Umbilical cord (tissue), 2 donors: ENCODE results near the gene FAM50B. TPM values are rescaled to one million over a fixed set of nuclear protein-coding genes. Genes with fewer than 3 reads are reported as not detected.
"Not testable (repeated sequence)": the region's sequence is repeated elsewhere in the genome, so short reads cannot be mapped to it uniquely, and the experiment has no call there.

Experiments
- DNase-seq: peaks from one replicate; pipeline ENCODE4 v3.0.0-alpha.2; 2015; ENCODE audit warnings: low spot score
- total RNA-seq: library from RNA; depleted of rRNA; stranded (reverse); fragments of >200 nt; gene quantifications from one replicate; pipeline ENCODE4 v1.2.3, GENCODE V29; 2014; ENCODE audit warnings: low replicate concordance; ENCODE audit not compliant: insufficient read depth

The FAM50B gene
- total RNA-seq, 1 donor from 2014 or later = 3.9 TPM

GRCh38 chr6:3847521-3847920 is 1.7 kb upstream of the FAM50B start:
- no peak for DNase-seq

- no peak for DNase-seq
Observed at GRCh38 chr6:3848380-3848779, 793 bp upstream of the FAM50B start.

DNA sequence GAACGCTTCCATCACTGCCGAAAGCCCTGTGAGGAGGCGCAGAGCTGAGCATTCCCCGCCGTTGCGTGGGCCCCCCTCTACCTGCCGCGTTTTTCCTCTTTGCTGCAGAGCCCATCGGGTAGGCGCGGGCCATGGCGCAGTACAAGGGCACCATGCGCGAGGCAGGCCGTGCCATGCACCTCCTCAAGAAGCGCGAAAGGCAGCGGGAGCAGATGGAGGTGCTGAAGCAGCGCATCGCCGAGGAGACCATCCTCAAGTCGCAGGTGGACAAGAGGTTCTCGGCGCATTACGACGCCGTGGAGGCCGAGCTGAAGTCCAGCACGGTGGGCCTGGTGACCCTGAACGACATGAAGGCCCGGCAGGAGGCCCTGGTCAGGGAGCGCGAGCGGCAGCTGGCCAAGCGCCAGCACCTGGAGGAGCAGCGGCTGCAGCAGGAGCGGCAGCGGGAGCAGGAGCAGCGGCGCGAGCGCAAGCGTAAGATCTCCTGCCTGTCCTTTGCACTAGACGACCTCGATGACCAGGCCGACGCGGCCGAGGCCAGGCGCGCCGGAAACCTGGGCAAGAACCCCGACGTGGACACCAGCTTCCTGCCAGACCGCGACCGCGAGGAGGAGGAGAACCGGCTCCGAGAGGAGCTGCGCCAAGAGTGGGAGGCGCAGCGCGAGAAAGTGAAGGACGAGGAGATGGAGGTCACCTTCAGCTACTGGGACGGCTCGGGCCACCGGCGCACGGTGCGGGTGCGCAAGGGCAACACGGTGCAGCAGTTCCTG is 693 bp downstream of the FAM50B start:
- DNase-seq = peak; percentile 22

DNA sequence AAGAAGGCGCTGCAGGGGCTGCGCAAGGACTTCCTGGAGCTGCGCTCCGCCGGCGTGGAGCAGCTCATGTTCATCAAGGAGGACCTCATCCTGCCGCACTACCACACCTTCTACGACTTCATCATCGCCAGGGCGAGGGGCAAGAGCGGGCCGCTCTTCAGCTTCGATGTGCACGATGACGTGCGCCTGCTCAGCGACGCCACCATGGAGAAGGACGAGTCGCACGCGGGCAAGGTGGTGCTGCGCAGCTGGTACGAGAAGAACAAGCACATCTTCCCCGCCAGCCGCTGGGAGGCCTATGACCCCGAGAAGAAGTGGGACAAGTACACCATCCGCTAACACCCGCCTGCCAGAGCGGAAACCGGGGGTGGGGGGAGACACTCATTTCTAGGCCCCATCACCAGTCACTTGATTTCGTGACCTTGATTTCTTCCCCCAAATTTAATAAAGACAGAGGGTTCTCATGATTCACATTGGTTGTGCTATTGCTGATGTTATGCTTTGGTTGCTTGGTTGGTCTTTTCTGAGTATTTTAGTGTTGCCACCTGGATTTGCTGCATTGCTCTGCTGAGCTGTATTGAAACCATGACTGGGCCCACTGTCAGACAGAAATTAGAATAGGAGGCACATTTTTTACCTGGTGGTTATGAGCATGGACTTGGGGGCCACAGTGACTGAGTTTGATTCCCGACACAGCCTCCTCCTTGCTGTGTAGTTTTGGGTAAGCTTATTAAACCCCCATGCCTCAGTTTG is 1.5 kb downstream of the FAM50B start:
- DNase-seq = no peak

- no peak for DNase-seq
Observed at GRCh38 chr6:3851839-3852238, 2.7 kb downstream of the FAM50B start.

DNA sequence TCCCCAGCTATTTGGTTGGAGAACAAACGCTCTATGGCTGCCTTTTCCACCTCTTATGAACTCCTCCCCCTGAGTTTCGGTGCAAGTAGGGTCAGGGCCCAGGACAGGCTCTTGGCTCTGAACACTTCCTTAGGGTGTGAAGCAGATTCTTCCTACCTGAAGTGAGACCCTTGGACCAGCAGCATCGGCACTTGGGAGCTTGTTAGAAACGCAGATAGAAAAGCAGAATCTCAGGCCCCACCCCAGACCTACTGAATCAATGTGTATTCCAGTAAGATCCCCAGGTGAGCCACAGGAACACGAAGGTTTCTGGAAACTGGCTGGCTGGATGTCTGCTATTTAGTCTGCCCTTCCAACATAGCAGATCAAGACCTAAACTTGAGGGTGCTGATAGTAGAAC is 3.2 kb downstream of the FAM50B start:
- DNase-seq = no peak

- DNase-seq = no peak
Observed at GRCh38 chr6:3855866-3856265, 6.7 kb downstream of the FAM50B start.

DNA sequence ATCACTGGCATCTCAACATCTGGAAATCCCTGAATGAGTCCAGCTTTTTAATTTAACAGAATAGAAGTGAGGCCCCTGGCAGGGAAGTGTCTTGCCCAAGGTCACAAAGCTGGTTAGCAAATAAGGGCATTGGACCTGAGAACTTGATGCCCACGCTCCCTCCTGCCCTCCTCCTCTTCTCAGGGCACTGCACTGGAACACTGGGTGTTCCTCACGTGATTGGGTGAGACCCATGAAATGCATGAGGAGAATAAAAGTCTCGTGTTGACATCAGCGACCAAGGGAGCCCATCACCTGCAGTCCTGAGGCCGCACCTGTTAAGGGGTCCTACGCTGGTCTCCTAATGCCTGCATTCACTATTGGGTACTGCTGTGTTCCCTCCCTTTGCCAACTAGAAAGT is 7.4 kb downstream of the FAM50B start:
- DNase-seq = no peak

GRCh38 chr6:3857468-3858456 is 8.6 kb downstream of the FAM50B start:
- no peak for DNase-seq

- DNase-seq = no peak
Observed at GRCh38 chr6:3859878-3860552, 10.8 kb downstream of the FAM50B start.

DNA sequence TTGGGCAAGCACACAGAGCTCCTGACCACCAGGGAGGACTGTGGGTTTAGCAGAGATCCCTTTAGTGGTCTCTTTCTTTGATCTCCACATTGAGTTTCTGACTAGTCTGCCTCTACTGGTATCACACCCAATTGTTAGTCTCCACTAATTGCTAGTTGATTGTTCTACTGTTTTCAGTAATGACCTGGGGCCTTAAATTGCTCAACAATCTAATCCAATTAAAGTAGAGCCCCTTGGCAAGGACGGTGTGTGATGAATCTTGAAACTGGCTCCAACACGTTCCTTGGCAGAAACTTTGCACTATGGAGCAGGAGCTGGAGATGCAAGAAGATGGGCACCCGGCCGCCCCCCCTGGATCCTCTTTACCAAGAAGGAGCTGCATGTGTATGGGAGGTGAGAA is 12.3 kb downstream of the FAM50B start:
- no peak for DNase-seq

DNA sequence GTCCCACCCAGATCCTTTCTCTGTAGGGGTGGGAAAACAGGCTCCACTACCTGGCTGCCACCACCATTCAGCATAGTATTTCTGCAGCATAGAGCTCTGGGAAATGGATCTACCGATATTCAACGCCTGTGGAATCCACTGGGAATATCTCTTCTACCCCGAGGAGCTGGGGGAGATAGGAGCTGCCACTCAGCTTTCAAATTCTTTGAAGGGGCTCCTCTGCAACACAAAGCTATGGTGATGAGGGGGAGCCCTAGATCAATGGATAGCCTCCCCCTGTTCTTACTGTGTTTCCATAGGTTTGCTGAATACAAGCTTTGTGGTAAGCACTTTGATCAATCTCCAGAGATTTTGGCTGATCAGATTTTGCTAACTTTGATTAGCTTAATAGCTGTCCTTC is 12.9 kb downstream of the FAM50B start:
- DNase-seq = no peak

- not testable (repeated sequence) for DNase-seq
Observed at GRCh38 chr6:3863322-3863721, 14.1 kb downstream of the FAM50B start.

DNA sequence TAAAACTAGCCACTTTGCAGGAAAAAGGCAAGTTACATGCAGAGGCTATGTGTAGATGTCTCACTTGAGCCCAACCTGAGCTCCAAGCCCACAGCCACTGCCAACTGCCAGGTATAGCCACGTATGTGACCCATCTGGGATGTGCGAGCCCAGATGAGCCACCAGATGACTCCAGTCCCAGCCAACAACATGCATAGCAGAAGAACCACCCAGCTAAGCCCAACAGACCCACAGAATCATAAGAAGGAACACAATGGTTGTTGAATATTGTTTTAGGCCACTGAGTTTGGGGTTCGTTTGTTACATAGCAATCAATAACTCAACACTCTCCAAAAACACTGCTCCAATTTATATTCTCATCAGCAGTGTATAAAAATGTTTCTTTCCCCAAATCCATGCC is 16.3 kb downstream of the FAM50B start:
- no peak for DNase-seq

GRCh38 chr6:3867641-3868502 is 18.7 kb downstream of the FAM50B start:
- peak; percentile 52 for DNase-seq

DNA sequence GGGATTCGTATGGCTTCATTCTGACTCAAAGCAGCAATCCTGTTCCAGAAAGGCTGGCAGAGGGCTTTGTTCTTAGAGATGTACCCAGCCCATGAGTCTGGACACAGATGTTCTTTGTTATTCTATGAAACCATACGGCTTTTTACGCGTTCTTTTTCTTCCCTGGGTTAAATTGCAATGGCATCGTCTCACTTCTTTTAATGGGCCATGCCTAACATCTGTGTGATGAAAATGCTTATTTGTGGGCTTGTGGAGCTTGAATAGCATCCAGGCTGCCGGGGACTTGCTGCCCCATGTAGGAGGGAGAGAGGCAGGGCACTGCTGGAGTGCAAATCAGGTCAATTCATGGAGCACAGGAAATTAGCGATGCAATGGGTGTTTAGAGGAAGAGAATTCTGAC is 19.4 kb downstream of the FAM50B start:
- DNase-seq = no peak

DNA sequence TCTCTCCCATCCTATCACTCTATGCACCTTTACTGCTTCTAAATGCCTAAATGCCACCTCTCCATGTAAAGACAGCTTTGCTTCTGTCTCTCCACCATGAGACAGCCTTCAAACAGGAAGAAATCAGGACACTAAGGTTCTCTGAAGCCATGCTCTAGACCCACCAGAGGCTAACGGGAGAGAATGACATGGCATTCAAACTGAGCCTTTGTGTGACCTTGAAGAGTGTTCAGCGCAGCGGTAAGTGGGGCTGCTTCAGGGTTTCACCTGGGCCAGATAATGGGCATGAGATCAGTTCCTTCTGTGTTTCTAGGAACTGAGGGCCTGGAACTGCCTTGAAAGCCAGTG is 20.1 kb downstream of the FAM50B start:
- no peak for DNase-seq

DNA sequence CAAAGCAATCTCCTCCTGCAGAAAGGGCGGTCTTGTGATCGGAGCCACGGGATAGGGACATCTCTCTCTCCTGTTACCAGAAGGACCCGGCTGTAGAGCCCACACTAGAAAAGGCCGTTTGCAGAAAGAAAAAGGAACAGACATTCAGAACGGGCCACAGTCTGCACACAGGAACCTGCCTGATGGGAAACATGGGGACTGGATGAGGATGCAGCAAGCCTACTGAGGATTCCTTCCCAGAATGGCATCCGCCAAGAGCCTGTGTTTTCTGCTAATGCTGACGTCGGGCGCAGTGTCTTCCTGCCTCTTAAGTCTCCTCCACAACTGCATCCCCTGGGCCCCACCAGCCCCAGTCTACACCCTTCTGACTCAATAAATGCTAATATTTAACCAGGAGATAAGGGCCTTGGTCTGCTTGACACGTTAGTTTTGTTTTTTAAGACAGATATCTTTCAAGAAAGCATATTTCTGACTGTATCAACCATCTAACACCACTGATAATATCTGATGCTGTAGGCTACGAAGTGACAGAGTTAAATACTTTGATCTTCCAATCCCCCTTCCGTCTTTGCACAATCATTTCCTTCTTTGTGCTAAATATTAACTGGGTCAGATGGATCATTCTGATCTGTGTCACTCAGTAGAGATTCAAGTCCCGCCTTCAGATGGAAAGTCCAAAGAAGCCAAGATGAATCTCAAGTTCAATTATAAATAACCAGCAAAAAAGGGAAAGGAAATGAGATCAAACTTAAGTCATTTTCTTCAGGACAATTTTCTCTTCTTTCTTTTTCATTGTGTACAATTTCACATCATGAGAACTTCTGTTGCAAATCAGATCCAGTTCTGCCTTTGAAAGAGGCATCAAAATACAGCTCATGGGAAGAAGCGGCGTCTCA is 20.7 kb downstream of the FAM50B start:
- DNase-seq = no peak

DNA sequence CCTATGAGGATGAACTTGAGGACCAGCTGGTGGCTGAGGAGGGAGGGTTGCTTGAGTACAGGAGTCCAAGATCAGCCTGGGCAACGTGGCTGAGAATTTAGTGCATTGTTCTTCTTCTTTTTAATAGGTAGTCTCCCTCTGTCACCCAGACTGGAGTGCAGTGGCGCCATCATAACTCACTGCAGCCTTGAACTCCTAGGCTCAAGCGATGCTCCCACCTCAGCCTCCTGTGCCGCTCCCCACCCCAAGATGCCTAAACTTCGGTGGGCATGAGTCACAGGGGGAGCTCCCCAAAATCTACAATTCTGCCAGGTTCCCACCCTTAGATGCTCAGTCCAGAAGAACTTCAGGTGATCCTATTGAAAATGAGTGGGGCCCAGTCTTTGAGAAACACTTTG is 21.4 kb downstream of the FAM50B start:
- no peak for DNase-seq
